ENCODE results near the gene STX1A.

Gene STX1A

DNA sequence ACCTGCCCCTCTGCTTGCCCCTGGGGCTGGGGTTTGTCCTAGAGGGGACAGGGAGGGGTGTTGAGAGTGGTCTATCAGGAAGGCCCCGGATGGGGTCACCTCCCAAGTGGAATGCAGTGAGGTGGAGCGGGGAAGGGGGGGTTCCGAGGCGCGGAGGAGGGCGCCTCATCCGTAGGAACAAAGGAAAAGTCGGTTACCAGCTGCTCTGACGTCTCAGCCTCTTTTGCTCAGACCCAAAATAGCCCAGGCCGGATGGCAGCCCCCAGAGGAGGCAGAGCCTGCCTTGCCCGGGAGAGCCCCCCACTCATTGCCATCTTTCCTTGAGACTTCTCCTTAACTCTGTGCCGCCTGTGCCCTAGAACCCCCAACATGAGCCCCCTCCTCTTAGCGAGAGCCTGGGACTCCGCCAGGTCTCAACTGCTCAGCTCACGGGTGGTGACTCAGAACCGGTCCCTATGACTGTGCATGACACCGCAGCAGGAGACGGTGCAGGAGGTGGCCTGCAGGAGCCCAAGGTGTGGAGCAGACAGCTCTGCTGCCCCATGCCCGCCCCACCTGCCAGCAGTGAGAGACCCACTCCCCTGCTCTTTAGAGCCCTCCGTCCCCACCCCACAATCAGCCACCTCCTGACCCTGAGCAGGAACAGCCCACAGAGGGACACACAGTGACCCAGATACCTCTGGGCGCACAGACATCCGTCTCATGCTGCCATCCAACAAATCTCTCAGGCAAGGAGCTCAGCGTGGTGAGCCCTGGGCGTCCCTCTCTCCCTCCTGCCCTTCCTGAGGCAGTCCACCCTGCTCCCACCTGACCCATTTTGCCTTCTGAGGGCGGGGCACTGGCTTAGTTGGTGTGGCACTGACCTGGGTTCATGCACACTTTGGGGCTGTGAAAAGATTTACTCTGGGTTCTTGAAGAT lies 13.1 kb downstream of the STX1A start:
- peak; percentile 53 for DNase-seq

DNA sequence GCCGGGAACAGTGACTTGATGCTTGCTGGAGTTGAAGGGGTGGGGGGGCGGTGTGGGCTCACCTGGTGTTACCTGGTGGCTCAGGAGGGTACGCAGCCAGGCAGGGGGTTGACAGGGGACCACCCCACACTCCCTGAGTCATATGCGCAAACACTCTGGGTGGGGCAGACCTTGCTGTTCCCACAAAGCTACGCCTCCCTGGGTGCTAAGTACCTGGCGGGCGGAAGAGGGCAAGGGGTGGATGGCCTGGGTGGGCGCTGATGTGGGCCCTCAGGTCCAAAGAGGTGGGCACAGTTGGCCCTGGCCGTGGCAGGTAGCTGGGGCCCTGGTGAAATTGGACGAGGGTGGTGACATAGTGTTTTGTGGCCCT lies 13.9 kb downstream of the STX1A start:
- DNase-seq, result no peak

DNA sequence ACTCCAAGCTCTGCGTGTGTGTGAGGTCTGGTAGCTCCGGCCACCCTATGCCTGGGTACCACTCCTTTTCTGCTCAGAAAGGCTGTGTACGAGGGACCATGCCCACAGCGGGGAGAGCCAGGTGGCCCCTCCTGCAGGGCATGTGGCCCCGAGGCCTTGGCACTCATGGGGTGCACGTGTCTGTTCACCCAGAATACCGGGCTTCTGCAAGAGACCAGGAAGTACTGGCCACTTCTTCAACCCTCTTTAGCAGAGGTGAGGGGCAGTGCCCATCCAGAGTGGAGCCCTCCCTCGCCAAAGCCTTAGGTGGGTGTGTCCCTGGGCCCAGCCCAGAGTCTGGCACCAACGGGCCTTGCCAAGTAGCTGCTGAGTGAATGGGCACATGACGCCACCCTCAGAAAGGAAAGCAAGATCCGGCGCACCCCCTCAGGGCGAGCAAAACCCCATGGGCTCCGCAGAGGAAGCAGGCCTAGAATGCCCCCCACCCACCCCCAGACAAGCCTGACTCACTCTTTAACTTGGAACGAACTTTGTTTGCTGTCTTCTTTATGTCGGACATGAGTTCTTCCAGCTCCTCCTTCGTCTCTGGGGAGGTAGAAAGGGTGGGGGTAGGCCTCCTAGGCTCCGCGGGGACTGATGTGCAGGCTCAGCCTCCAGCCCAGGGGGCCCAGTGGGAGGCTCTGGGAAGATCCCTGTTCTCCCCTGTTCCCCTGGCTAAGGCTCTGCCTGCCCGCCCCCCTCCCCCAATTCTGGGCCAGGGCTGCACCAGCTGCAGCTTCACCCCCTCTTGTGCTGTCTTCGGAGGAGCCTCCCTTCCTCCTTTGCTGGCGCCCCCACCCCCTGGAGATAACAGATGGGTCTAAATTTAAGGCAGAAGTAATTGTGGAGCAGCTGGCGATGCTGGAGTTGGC lies 14.6 kb downstream of the STX1A start:
- peak; percentile 86 for DNase-seq

- DNase-seq, result peak; percentile 94
These were observed 15.5 kb downstream of the STX1A start for GRCh38 chr7:73703757-73704639.

- DNase-seq, result no peak
These were observed 16.2 kb downstream of the STX1A start for GRCh38 chr7:73703225-73703624.

DNA sequence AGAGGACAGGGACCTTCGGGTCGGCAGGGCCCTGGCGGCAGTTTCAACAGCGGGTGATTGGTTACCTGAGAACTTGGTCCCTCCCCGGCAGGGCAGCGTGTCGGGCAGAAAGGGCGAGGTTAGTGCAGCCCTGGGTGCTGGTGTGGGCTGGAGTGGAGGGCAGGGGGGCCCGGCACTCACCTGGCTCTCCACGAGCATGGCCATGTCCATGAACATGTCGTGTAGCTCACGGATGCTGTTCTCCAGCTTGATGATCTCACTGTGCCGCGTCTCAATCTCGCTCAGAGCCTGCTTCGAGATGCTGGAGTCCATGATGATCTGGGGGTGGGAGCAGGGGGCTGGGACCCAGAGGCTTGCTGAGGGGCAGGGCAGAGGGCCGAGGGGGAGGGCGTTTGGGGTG lies 16.8 kb downstream of the STX1A start:
- DNase-seq, result no peak

DNA sequence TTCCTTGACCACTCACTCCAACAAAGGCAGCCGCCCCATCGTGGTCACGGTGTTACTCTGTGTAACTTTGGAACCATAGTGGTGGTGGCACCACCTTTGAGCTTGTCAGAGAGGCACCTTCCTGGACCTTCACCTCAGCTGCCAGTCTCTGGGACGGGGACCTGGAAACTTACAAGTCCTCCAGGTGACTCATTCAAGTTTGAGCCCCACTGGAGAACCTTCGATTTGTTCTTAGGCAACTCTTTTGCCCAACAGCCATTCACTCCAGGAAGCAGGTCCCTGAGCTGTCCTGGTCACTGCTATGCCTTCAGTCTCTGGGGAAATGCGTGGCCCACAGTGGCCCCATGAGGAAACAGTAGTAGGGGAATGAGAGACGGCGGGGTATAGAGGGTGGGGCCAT lies 17.2 kb downstream of the STX1A start:
- DNase-seq, result no peak

DNA sequence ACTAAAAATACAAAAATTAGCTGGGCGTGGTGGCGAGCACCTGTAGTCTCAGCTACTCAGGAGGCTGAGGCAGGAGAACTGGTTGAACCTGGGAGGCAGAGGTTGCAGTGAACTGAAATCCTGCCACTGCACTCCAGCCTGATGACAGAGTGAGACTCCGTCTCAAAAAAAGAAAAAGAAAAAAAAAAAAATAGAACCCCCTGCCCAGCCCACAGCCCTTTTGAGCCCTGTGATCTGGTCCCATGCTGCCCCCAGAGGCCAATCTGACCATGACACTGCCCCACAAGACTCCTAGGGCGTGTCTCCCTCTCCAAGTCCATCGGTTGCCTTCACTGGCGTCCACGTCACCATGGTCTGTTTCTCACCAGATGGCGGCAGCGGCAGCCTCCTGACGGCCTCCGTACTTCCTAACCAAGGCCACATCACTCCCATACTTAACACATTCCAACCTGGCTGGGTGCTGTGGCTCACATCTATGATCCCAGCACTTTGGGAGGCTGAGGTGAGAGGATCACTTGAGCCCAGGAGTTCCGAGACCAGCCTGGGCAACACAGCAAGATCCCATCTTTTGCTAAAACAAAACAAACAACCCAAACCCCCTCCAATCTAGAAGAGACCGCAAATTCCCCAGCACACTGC lies 18.0 kb downstream of the STX1A start:
- peak; percentile 84 for DNase-seq

DNA sequence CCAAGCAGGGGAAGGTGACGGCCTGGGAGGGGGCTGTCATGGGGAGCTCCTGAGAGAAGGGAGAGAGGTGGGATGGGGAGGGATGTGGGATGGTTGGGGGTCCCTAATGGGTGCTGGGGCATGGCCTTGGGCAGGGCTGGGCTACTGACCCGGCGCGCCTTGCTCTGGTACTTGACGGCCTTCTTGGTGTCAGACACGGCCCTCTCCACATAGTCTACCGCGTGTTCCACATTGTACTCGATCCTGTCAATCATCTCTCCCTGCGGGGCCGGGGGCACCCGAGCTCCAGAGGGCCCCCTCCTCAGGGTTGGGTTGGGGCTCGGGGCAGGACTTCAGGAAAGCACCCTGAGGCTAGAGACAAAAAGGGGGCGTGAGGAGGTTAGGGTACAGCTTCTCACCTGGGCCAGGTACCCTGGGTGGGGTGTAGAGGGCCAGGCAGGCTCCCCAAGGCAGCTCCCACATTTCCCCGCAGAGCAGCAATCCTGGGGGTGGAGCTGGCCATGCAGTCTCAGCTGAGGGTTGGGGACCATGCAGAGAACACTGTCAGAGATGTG lies 18.8 kb downstream of the STX1A start:
- DNase-seq, result no peak

GRCh38 chr7:73700069-73700423 lies 19.4 kb downstream of the STX1A start:
- DNase-seq, result no peak

GRCh38 chr7:73699370-73700068 lies 19.9 kb downstream of the STX1A start:
- DNase-seq, result no peak

DNA sequence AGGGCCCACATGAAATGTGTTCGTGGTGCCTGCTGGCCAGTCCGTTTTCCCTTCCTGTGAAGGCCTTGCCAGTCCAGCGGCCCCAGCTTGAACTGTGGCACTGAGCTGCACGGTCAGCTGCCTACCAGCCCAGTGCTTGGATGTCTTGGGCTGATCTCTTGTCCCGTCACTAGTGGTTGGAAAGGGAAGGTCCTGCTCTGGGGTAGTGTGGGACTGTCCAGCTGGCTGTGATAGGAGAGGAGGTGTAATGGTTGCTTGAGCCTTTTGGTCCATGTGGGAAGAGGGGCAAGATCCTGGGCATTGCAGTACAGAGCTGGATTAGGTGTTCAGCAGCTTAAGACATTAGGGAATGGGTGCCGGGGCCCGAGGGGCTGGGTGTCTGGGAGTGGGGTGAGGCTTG lies 21.1 kb downstream of the STX1A start:
- DNase-seq, result no peak

GRCh38 chr7:73696372-73696771 lies 23.1 kb downstream of the STX1A start:
- DNase-seq, result no peak

DNA sequence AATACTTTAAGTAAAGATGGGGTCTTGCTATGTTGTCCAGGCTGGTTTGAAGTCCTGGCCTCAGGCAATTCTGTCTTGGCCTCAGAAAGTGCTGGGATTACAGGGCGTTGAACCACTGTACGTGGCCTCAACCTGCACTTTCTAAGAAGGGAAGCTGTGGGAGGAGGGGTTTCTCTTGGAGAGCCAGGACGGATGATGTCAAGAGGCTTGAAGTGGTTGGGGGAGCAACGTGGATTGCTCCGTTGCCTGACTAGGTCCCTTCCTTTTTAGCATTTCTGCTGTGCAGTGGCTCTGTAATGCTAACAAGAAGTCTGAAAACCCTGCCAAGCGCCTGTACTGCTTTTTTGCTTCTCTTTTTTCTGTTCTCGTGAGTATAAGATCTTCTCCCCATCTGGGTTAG lies 28.8 kb downstream of the STX1A start:
- DNase-seq, result no peak

DNA sequence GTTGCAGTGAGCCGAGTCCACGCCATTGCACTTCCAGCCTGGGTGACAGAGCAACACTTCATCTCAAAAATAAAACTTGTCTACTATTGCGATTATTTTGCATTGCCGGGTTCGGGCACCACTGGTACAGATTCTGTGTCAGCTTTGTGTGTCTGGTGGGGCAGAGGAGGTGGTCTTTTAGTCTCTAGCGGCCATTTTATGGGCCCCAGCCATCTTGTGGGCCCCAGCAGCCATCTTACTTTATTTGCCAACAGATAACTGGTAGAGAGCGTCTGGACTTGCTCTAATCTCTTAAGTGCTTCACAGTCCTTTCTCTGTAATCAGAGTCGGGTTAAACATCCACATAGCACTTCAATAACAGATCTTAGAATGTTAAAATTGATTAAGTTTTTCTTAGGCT lies 31.2 kb downstream of the STX1A start:
- no peak for DNase-seq

- no peak for DNase-seq
These were observed 34.2 kb downstream of the STX1A start for GRCh38 chr7:73685311-73685710.

- DNase-seq, result no peak
These were observed 35.4 kb downstream of the STX1A start for GRCh38 chr7:73683788-73684693.

DNA sequence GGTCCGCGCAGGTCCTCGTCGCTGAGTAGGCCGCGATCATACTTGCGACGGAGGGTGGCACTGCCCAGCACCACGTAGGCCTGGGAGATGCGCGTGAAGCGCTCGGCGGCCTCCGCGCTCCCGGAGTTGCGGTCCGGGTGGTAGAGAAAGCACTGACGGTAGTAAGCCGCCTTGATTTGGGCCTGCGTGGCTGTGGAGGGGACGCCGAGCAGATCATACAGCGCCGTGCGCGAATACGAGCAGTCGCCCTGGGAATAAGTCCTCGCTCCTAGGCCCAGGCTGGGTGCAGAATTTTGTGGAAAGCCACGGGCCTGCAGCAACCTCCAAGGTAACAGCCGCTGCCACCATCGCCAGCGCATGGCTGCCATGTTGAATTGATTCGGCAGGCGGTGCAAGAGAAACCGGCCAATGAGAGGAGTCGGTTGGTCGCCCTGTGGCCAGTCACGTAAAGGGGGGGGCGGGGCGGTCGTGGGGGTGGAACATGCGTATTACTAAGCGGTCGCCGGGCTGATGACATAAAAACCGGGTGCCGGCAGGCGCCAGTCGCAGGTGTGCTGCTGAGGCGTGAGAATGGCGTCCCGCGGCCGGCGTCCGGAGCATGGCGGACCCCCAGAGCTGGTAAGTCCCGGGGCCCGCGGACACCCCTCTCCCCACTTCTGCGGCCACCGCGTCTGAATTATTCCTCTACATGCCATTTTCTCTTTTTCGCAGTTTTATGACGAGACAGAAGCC lies 36.2 kb downstream of the STX1A start, which contains the start of the genes BUD23 and DNAJC30:
TSS of gene BUD23 (plus strand) at position 542 of the 732 bp plus-strand sequence. CDS start at position 571, 29 bp downstream.
TSS of gene DNAJC30 (minus strand) at position 398 of the 732 bp plus-strand sequence. CDS start at position 368, 30 bp downstream.
- DNase-seq, result peak; percentile 97

DNA sequence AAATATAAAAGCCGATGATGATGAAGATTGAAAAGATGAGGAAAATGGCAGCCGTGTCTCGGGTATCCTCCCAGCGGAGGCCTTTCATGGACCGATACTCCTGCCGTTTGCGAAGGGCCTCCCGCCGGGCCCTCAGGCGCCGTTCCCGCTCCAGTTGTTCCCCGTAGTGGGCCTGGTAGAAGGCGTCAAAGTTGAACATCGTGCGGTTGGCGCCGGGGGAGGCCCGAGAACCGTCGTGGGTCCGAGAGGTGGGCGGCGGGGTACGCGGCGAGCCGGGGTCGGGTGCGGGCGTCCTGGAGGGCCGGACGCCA lies 36.8 kb downstream of the STX1A start:
- DNase-seq, result no peak

DNA sequence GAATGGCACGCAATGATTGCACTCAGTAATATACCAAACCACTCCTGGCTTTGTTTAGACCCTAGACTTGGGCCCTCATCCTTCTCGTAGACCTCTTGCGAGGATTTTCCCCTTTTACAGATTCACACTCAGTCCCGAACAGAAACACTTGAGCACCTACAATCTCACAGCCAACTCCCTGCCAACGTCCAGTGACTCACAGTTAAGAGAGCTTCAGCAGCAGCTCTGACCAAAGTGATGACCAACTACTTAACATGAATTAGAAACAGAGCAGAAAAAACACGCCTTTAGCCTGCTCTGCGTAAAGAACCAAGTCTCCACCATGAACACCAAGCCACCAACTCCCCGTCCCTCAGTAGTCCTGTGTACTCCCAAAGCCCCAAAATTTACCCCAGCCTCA lies 38.4 kb downstream of the STX1A start:
- DNase-seq, result no peak

Data from NCI-H82 (cell line).